ENCODE data around the gene APOE.

DNA sequence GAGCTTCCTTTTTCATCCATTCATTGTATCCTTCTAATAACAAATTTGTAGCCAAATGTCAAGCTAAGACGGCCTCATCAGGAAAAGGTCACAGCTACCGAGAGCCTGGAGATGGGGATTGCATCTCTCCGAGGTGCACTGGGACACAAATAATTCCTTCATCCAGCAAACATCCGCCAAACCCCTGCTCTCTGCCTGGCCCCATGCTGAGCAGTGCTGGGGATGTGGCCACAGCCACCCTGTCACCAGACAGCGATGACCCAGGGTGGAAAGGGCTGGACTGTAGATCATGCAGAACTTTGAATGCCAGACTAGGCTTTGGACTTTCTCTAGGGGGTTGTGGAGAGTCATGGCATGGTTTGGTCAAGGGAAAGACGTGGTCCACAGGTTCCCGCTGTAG, 12.7 kb upstream of the APOE start:
- TF ChIP-seq, protein P1, sequence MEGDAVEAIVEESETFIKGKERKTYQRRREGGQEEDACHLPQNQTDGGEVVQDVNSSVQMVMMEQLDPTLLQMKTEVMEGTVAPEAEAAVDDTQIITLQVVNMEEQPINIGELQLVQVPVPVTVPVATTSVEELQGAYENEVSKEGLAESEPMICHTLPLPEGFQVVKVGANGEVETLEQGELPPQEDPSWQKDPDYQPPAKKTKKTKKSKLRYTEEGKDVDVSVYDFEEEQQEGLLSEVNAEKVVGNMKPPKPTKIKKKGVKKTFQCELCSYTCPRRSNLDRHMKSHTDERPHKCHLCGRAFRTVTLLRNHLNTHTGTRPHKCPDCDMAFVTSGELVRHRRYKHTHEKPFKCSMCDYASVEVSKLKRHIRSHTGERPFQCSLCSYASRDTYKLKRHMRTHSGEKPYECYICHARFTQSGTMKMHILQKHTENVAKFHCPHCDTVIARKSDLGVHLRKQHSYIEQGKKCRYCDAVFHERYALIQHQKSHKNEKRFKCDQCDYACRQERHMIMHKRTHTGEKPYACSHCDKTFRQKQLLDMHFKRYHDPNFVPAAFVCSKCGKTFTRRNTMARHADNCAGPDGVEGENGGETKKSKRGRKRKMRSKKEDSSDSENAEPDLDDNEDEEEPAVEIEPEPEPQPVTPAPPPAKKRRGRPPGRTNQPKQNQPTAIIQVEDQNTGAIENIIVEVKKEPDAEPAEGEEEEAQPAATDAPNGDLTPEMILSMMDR (IDR thresholded peaks at IDR 0.05) = no peak
- TF ChIP-seq POLR2A (IDR thresholded peaks at IDR 0.05) = no peak
